Measurements from ENCODE around the gene DARS2.
A peak's percentile ranks its signal among the peaks of the same experiment; 100 is the strongest.
"Not testable (repeated sequence)": the region's sequence is repeated elsewhere in the genome, so short reads cannot be mapped to it uniquely, and the experiment has no call there.

Gene DARS2

GRCh38 chr1:173824315-173825081 is at the start of gene DARS2, which contains the start of gene CENPL:
TSS of gene DARS2 (plus strand) at chr1:173824673. CDS start at chr1:173825230, 557 bp downstream.
TSS of gene CENPL (minus strand) at chr1:173824883. CDS start at chr1:173811299, 13,584 bp downstream.
- DNase-seq (ENCODE audit: low read depth in 2 of 2) = peak; percentile 77 to 86

DNA sequence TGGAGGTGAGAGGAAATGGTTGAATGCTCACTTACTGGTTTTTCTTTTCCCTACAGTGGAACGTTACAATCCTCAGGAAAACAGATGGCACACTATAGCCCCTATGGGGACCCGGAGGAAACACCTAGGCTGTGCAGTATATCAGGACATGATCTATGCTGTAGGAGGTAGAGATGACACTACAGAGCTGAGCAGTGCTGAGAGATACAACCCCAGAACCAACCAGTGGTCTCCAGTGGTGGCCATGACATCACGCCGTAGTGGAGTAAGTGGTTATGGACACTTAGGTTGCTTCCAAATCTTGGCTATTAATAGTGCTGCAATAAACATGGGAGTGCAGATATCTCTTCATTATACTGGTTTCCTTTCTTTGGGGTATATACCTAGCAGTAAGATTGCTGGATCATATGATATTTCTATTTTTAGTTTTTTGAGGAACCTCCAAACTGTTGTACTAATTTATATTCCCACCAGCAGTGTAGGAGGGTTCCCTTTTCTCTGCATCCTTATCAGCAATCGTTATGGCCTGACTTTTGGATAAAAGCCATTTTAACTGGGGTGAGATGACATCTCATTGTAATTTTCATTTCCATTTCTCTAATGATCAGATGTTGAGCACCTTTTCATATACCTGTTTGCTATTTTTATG is 48.8 kb upstream of the DARS2 start:
- no peak for DNase-seq (ENCODE audit: low read depth in 2 of 2)

- no peak for DNase-seq (ENCODE audit: low read depth in 2 of 2)
Observed at GRCh38 chr1:173779936-173780335, 44.5 kb upstream of the DARS2 start.

DNA sequence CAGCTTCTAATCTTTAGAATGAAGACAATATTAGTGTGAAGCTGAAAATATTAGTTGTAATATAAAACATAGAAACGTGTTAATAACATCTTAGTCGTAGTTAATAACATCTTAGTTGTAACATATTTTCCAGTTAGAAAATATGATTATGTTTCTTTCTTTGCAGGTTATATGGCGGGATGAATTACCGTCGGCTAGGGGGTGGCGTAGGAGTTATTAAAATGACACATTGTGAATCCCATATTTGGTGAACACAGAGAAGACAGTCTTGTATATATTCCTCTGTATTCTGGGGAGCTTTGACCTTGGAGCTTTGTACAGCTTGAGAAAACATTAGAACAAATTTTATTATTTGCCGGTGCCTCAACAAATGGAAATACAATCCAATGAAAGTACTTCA is 39.5 kb upstream of the DARS2 start:
- no peak for DNase-seq (ENCODE audit: low read depth in 2 of 2)

DNA sequence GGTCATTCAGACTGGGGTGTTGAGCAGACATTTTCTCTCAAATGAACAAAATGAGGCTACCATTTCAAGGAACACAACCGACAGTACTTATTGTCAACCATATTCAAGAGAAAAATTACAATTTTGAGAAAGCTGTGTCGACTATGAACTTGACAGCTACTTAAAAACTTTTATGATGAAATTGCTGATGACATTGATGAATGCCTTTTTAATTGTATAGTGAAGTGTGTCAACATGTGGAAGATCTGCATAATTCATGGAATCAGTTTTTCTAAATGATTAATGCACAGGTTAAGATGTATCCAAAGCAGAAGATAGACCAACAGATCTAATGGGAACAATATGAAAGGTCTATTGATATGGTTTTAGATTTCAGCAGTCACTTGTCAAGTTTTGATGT is 34.6 kb upstream of the DARS2 start:
- no peak for DNase-seq (ENCODE audit: low read depth in 2 of 2)

GRCh38 chr1:173798078-173798477 is 26.4 kb upstream of the DARS2 start:
- no peak for DNase-seq (ENCODE audit: low read depth in 2 of 2)

GRCh38 chr1:173799995-173800394 is 24.5 kb upstream of the DARS2 start:
- DNase-seq (ENCODE audit: low read depth in 2 of 2) = not testable (repeated sequence)

DNA sequence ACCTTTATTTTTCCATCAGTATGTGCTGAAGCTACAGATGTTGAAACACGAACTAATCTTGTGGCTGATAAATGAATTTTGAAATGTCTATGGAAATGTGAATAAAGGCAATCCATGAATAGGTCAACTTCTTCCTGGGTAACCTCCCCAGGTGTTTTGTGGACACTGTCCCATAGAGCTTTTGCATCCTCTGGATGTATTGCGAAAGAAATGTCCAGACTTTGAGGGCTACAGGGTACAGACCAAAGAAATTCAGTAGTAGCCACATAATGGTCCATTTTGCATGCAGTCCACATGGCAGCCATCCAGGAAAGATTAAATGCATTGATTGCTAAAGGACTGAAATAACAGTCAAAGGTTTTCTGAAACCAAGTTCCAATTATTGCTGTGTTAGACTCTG is 21.5 kb upstream of the DARS2 start:
- DNase-seq (ENCODE audit: low read depth in 2 of 2) = no peak

GRCh38 chr1:173813654-173814053 is 10.8 kb upstream of the DARS2 start:
- DNase-seq (ENCODE audit: low read depth in 2 of 2) = not testable (repeated sequence)

GRCh38 chr1:173818459-173818858 is 6.0 kb upstream of the DARS2 start:
- DNase-seq (ENCODE audit: low read depth in 2 of 2) = no peak

- DNase-seq (ENCODE audit: low read depth in 2 of 2) = no peak
Observed at GRCh38 chr1:173821680-173822079, 2.8 kb upstream of the DARS2 start.

GRCh38 chr1:173823781-173824314 is 625 bp upstream of the DARS2 start:
- DNase-seq (ENCODE audit: low read depth in 2 of 2) = no peak

- no peak for DNase-seq (ENCODE audit: low read depth in 2 of 2)
Observed at GRCh38 chr1:173827611-173828010, 3.1 kb downstream of the DARS2 start.

- DNase-seq (ENCODE audit: low read depth in 2 of 2) = no peak
Observed at GRCh38 chr1:173832748-173833147, 8.3 kb downstream of the DARS2 start.

- no peak for DNase-seq (ENCODE audit: low read depth in 2 of 2)
Observed at GRCh38 chr1:173852105-173852504, 27.6 kb downstream of the DARS2 start.

DNA sequence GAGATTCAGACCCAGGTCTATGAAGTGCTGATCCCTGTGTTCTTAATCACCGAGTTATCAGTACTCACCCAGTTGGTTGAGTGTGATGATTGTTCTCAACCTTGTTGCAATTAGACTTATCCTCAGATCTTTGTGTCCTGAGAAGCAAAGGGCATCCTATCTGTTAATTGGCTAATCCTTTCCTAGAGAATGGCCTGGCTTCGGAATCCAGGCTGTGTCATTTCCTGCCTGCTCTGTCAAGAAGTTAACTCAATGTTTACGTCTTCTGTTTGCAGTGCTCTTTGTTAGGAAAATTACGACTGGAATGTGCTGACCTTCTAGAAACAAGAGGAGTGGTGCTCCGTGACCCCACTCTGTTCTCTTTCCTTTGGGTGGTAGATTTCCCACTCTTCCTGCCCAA is 28.6 kb downstream of the DARS2 start:
- DNase-seq (ENCODE audit: low read depth in 2 of 2) = no peak

DNA sequence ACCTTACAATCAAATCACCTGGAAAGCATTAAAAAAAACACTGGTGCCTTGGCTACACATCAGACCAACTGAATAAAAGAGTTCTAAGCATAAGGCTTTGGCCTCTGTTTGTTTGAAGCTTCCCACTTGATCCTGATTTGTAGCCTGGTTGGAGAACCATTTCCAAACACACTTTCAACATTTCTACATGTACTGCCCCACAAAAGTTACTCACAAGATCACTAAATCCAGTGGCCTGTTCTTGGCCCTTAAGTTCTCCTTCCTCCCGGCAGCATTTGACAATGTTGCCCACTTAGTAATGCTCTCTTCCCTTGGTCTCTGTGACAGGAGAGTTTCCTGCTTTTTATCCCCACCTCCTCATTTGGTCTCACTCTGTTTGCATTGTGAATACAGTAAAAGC is 31.5 kb downstream of the DARS2 start:
- DNase-seq (ENCODE audit: low read depth in 2 of 2) = no peak

DNA sequence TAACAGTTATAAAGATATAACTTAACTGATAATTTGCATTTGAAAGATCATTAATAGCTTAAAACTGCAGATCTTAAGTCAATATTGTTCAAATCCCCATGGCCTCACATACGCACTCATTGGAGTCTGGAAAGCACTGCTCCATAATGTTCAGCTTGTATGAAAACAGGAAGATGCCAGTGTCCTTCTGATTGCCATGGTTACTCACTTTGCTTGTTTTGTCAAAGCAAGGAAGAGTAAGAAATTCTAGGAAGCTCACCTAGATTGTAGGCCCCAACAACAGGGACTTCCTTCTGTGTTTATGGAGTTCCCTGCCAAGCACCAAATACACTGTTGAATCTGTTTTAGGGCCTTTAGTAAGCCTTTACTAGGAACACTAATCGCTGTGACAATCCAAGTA is 32.4 kb downstream of the DARS2 start:
- no peak for DNase-seq (ENCODE audit: low read depth in 2 of 2)

- DNase-seq (ENCODE audit: low read depth in 2 of 2) = no peak
Observed at GRCh38 chr1:173857363-173857917, 33.0 kb downstream of the DARS2 start.

GRCh38 chr1:173859547-173859946 is 35.1 kb downstream of the DARS2 start:
- DNase-seq (ENCODE audit: low read depth in 2 of 2) = not testable (repeated sequence)

DNA sequence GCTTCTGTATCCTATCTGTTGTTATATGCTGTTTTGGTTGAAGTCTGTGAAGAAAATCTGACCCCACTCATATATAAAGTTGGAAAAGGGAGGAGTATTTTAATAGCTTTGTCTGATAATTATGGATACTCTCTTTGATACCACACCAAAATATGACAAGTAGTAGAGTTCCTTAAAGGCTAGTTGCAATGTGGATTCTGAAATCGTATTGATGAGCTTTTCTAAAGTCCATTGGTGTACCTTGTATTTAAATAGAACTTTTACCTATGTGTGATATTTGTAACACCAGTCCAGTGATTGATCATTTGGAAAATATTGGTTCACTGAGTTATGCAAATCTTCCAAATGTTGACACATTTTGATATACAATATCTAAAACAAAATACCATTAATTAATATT is 35.6 kb downstream of the DARS2 start:
- DNase-seq (ENCODE audit: low read depth in 2 of 2) = no peak

DNA sequence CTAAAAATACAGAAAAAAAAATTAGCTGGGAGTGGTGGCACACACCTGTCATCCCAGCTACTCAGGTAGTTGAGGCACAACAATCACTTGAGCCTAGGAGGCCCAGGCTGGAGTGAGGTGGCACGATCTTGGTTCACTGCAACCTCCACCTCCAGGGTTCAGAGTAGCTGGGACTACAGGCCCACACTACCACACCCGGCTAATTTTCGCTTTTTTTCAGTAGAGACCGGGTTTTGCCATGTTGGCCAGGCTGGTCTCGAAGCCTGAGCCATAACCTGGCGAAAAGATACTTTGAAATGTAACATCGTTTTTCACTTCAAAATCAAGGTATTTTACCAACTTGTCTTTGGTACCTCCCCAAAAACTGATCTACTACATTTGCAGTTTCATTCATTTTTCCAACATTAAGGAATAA is 37.3 kb downstream of the DARS2 start:
- no peak for DNase-seq (ENCODE audit: low read depth in 2 of 2)

Measured in stimulated activated CD8-positive, alpha-beta memory T cell treated with anti-CD3 and anti-CD28 coated beads, Interleukin-15, amount 100 ng/mL, for 48 hours (primary cell).